Measurements from ENCODE around the gene CPVL.
A peak's percentile ranks its signal among the peaks of the same experiment; 100 is the strongest.

The CPVL gene

GRCh38 chr7:29084832-29085231 is 61.5 kb downstream of the CPVL start:
- no peak overlapping the region for H4K12ac ChIP-seq (ENCODE audit: low read depth, low read length)
- no peak overlapping the region for H3K9ac ChIP-seq (ENCODE audit: low read length)
- H3K23ac ChIP-seq (ENCODE audit: low read length): no peak overlapping the region
- H3K27me3 ChIP-seq (ENCODE audit: insufficient read depth, low read length): no peaks in the 10 kb centered on the region
- no peak overlapping the region for H3K4me2 ChIP-seq (ENCODE audit: low read length)
- no peak overlapping the region for H2BK5ac ChIP-seq (ENCODE audit: low read depth, low read length, poor library complexity)
- no peak overlapping the region for H4K8ac ChIP-seq (ENCODE audit: low read depth, low read length)
- H3K79me2 ChIP-seq (ENCODE audit: control insufficient read depth, insufficient read depth, low read length, poor library complexity): no peaks in the 10 kb centered on the region
- no peaks in the 10 kb centered on the region for H3K4me1 ChIP-seq (ENCODE audit: control insufficient read depth in 1 of 2, insufficient read depth in 2 of 2, low read length in 2 of 2)
- no peak overlapping the region for H3K14ac ChIP-seq (ENCODE audit: low read length)
- H2AFZ ChIP-seq (ENCODE audit: insufficient read depth, low read length, poor library complexity): no peak overlapping the region
- no peak overlapping the region for H3K27ac ChIP-seq (ENCODE audit: low read depth, low read length)
- no peak overlapping the region for H2BK12ac ChIP-seq (ENCODE audit: low read length)
- H3K4ac ChIP-seq (ENCODE audit: low read depth, low read length): no peak overlapping the region
- no peaks in the 10 kb centered on the region for H3K9me3 ChIP-seq (ENCODE audit: insufficient read depth, low read depth, low read length)
- no peak overlapping the region for H3K4me3 ChIP-seq (ENCODE audit: low read depth, low read length)
- H3K79me1 ChIP-seq (ENCODE audit: low read length): no peaks in the 10 kb centered on the region
- no peak overlapping the region for H2BK120ac ChIP-seq (ENCODE audit: insufficient read depth, low read length, poor library complexity)
- no peak for DNase-seq
- peaks cover 2 to 4% of the 10 kb centered on the region in 2 experiments for H3K36me3 ChIP-seq (ENCODE audit: control insufficient read depth in 1 of 2, insufficient read depth in 2 of 2, low read length in 2 of 2)
- H3K18ac ChIP-seq (ENCODE audit: low read length): no peak overlapping the region
- no peak overlapping the region for H2AK5ac ChIP-seq (ENCODE audit: low read length)
- H4K91ac ChIP-seq (ENCODE audit: low read depth, low read length): no peak overlapping the region

- H3K4ac ChIP-seq (ENCODE audit: low read depth, low read length): no peak overlapping the region
- no peak overlapping the region for H2AK5ac ChIP-seq (ENCODE audit: low read length)
- H2AFZ ChIP-seq (ENCODE audit: insufficient read depth, low read length, poor library complexity): no peak overlapping the region
- no peak overlapping the region for H2BK120ac ChIP-seq (ENCODE audit: insufficient read depth, low read length, poor library complexity)
- DNase-seq: no peak
- no peaks in the 10 kb centered on the region for H3K79me1 ChIP-seq (ENCODE audit: low read length)
- H2BK12ac ChIP-seq (ENCODE audit: low read length): no peak overlapping the region
- no peaks in the 10 kb centered on the region for H3K27me3 ChIP-seq (ENCODE audit: insufficient read depth, low read length)
- H3K4me2 ChIP-seq (ENCODE audit: low read length): no peak overlapping the region
- no peaks in the 10 kb centered on the region for H3K79me2 ChIP-seq (ENCODE audit: control insufficient read depth, insufficient read depth, low read length, poor library complexity)
- no peak overlapping the region for H4K91ac ChIP-seq (ENCODE audit: low read depth, low read length)
- no peaks in the 10 kb centered on the region for H3K9me3 ChIP-seq (ENCODE audit: insufficient read depth, low read depth, low read length)
- no peak overlapping the region for H4K12ac ChIP-seq (ENCODE audit: low read depth, low read length)
- no CpG with 5 or more reads among the region's 7 CpGs for WGBS (ENCODE audit: extremely low coverage, insufficient coverage, insufficient read length)
- H3K4me3 ChIP-seq (ENCODE audit: low read depth, low read length): no peak overlapping the region
- H4K8ac ChIP-seq (ENCODE audit: low read depth, low read length): no peak overlapping the region
- H3K4me1 ChIP-seq (ENCODE audit: control insufficient read depth in 1 of 2, insufficient read depth in 2 of 2, low read length in 2 of 2): no peaks in the 10 kb centered on the region
- no peak overlapping the region for H3K27ac ChIP-seq (ENCODE audit: low read depth, low read length)
- H3K23ac ChIP-seq (ENCODE audit: low read length): no peak overlapping the region
- no peak overlapping the region for H3K14ac ChIP-seq (ENCODE audit: low read length)
- no peak overlapping the region for H3K18ac ChIP-seq (ENCODE audit: low read length)
- H2BK5ac ChIP-seq (ENCODE audit: low read depth, low read length, poor library complexity): no peak overlapping the region
- peaks cover 2 to 4% of the 10 kb centered on the region in 2 experiments for H3K36me3 ChIP-seq (ENCODE audit: control insufficient read depth in 1 of 2, insufficient read depth in 2 of 2, low read length in 2 of 2)
- no peak overlapping the region for H3K9ac ChIP-seq (ENCODE audit: low read length)
These were observed 65.5 kb downstream of the CPVL start for GRCh38 chr7:29080803-29081202.

- Histone ChIP-seq H2AFZ (ENCODE audit: insufficient read depth, low read length, poor library complexity) (no peak overlapping the region), H3K18ac (ENCODE audit: low read length) (no peak overlapping the region), H3K4me2 (ENCODE audit: low read length) (no peak overlapping the region), H3K27me3 (ENCODE audit: insufficient read depth, low read length) (no peaks in the 10 kb centered on the region), H3K36me3 (ENCODE audit: control insufficient read depth in 1 of 2, insufficient read depth in 2 of 2, low read length in 2 of 2) (peaks cover 0 to 2% of the 10 kb centered on the region in 2 experiments), H3K9ac (ENCODE audit: low read length) (no peak overlapping the region), H4K91ac (ENCODE audit: low read depth, low read length) (no peak overlapping the region), H4K8ac (ENCODE audit: low read depth, low read length) (no peak overlapping the region), H3K4ac (ENCODE audit: low read depth, low read length) (no peak overlapping the region), H3K27ac (ENCODE audit: low read depth, low read length) (no peak overlapping the region), H4K12ac (ENCODE audit: low read depth, low read length) (no peak overlapping the region), H3K4me3 (ENCODE audit: low read depth, low read length) (no peak overlapping the region), H3K14ac (ENCODE audit: low read length) (no peak overlapping the region), H2BK5ac (ENCODE audit: low read depth, low read length, poor library complexity) (no peak overlapping the region), H3K79me1 (ENCODE audit: low read length) (no peaks in the 10 kb centered on the region), H3K9me3 (ENCODE audit: insufficient read depth, low read depth, low read length) (no peaks in the 10 kb centered on the region), H3K4me1 (ENCODE audit: control insufficient read depth in 1 of 2, insufficient read depth in 2 of 2, low read length in 2 of 2) (no peaks in the 10 kb centered on the region), H2BK12ac (ENCODE audit: low read length) (no peak overlapping the region), H3K79me2 (ENCODE audit: control insufficient read depth, insufficient read depth, low read length, poor library complexity) (no peaks in the 10 kb centered on the region), H2AK5ac (ENCODE audit: low read length) (no peak overlapping the region), H2BK120ac (ENCODE audit: insufficient read depth, low read length, poor library complexity) (no peak overlapping the region), H3K23ac (ENCODE audit: low read length) (no peak overlapping the region)
- no CpG with 5 or more reads among the region's 4 CpGs for WGBS (ENCODE audit: extremely low coverage, insufficient coverage, insufficient read length)
- DNase-seq: no peak
These were observed 67.8 kb downstream of the CPVL start for GRCh38 chr7:29078311-29079260.

GRCh38 chr7:29077854-29078253 is 68.5 kb downstream of the CPVL start:
- no peaks in the 10 kb centered on the region for H3K9me3 ChIP-seq (ENCODE audit: insufficient read depth, low read depth, low read length)
- H3K4me1 ChIP-seq (ENCODE audit: control insufficient read depth in 1 of 2, insufficient read depth in 2 of 2, low read length in 2 of 2): no peaks in the 10 kb centered on the region
- H3K23ac ChIP-seq (ENCODE audit: low read length): no peak overlapping the region
- no peak overlapping the region for H3K27ac ChIP-seq (ENCODE audit: low read depth, low read length)
- H3K36me3 ChIP-seq (ENCODE audit: control insufficient read depth in 1 of 2, insufficient read depth in 2 of 2, low read length in 2 of 2): no peaks in the 10 kb centered on the region
- no peak for DNase-seq
- no peak overlapping the region for H2BK12ac ChIP-seq (ENCODE audit: low read length)
- H2BK5ac ChIP-seq (ENCODE audit: low read depth, low read length, poor library complexity): no peak overlapping the region
- no CpG with 5 or more reads among the region's 4 CpGs for WGBS (ENCODE audit: extremely low coverage, insufficient coverage, insufficient read length)
- H2AFZ ChIP-seq (ENCODE audit: insufficient read depth, low read length, poor library complexity): no peak overlapping the region
- no peaks in the 10 kb centered on the region for H3K79me1 ChIP-seq (ENCODE audit: low read length)
- no peak overlapping the region for H3K4ac ChIP-seq (ENCODE audit: low read depth, low read length)
- H3K14ac ChIP-seq (ENCODE audit: low read length): no peak overlapping the region
- H3K4me2 ChIP-seq (ENCODE audit: low read length): no peak overlapping the region
- H4K8ac ChIP-seq (ENCODE audit: low read depth, low read length): no peak overlapping the region
- no peak overlapping the region for H2AK5ac ChIP-seq (ENCODE audit: low read length)
- H4K12ac ChIP-seq (ENCODE audit: low read depth, low read length): no peak overlapping the region
- no peak overlapping the region for H3K4me3 ChIP-seq (ENCODE audit: low read depth, low read length)
- H4K91ac ChIP-seq (ENCODE audit: low read depth, low read length): no peak overlapping the region
- no peak overlapping the region for H2BK120ac ChIP-seq (ENCODE audit: insufficient read depth, low read length, poor library complexity)
- peak overlapping the region; percentile 46 for H3K9ac ChIP-seq (ENCODE audit: low read length)
- H3K27me3 ChIP-seq (ENCODE audit: insufficient read depth, low read length): no peaks in the 10 kb centered on the region
- H3K79me2 ChIP-seq (ENCODE audit: control insufficient read depth, insufficient read depth, low read length, poor library complexity): no peaks in the 10 kb centered on the region
- no peak overlapping the region for H3K18ac ChIP-seq (ENCODE audit: low read length)
